ENCODE measurements around the gene MGAT4A. TPM values are rescaled to one million over a fixed set of nuclear protein-coding genes. Genes with fewer than 3 reads are reported as not detected.

The MGAT4A gene
- total and polyA plus RNA-seq, 9 of the 15 experiments (the other 6 are each of a cell fraction or from before 2014, with no cell fraction given), result 0.03 to 0.53 (median 0.18) TPM; not detected in 2

GRCh38 chr2:98711506-98711905 is 19.4 kb downstream of the MGAT4A start:
- ChIA-PET POLR2A (interaction anchor here (0.9 to 1.2 kb wide), 2 partner anchors 24 to 484 kb away, joined by 3 read pairs; no protein-coding TSS in a partner anchor), CTCF (ENCODE audit: low intra/inter-chr PET ratio) (no interaction called here)
- no peaks in the 10 kb centered on the region for H3K79me2 ChIP-seq (ENCODE audit: control insufficient read depth, insufficient read depth, low read length)
- H3K4me2 ChIP-seq (ENCODE audit: insufficient read depth, low read length), result no peak overlapping the region
- WGBS (ENCODE audit: insufficient coverage, low coverage, missing lambda C conversion rate), result 0% methylated on average over 3 of the region's 3 CpGs
- no peaks in the 10 kb centered on the region for H4K20me1 ChIP-seq (replicated peaks; ENCODE audit: control insufficient read depth, insufficient read depth, low read length)
- ATAC-seq (no peak), FAIRE-seq (no peak), DNase-seq (ENCODE audit: extremely low read depth in 1 of 4, low spot score in 3 of 4) (no peak)
- H3K27me3 ChIP-seq (ENCODE audit: control insufficient read depth in 2 of 2, insufficient read depth in 2 of 2, low read length in 2 of 2), result peaks cover 10 to 16% of the 10 kb centered on the region in 2 experiments; a peak in 3 of 5 replicates
- intact Hi-C loops (cut with micrococcal nuclease) (no loop called here), in situ Hi-C loops (cut with MboI) (no loop called here)
- BruUV-seq (replicated peaks), result no TSS peak
- H3K27ac ChIP-seq (ENCODE audit: extremely low read depth, low read depth, low read length), result no peak overlapping the region; the same call in 2 of the 3 replicates
- no peak overlapping the region for H3K4me3 ChIP-seq
- no peaks in the 10 kb centered on the region for H3K36me3 ChIP-seq (ENCODE audit: control insufficient read depth, insufficient read depth, low read length)
- no peak overlapping the region for H3K9ac ChIP-seq (ENCODE audit: insufficient read depth in 1 of 2, low read depth in 2 of 2, low read length in 2 of 2)
- H3K9me3 ChIP-seq (replicated peaks; ENCODE audit: control insufficient read depth, insufficient read depth, low read depth, low read length), result no peaks in the 10 kb centered on the region
- no peaks in the 10 kb centered on the region for H3K9me1 ChIP-seq (ENCODE audit: control insufficient read depth, insufficient read depth, low read length)
- no peak overlapping the region for H2AFZ ChIP-seq (ENCODE audit: low read depth, low read length)
- H3K4me1 ChIP-seq (replicated peaks in 1 of 2; ENCODE audit: control insufficient read depth in 2 of 2, insufficient read depth in 2 of 2, low read length in 2 of 2), result no peaks in the 10 kb centered on the region; a peak in 1 of 5 replicates
- TF ChIP-seq MEF2D (tag; conservative IDR thresholded peaks at IDR 0.05; ENCODE audit: low read depth) (no peak), BDP1 (IDR thresholded peaks at IDR 0.05; ENCODE audit: insufficient read depth, insufficient read length) (no peak), ELK1 (CRISPR knock-in tag; IDR thresholded peaks at IDR 0.05) (no peak), FOXM1 (IDR thresholded peaks at IDR 0.05; ENCODE audit: low read depth) (no peak), FOXM1 (CRISPR knock-in tag; IDR thresholded peaks at IDR 0.05; ENCODE audit: low read depth) (no peak), KAT7 (CRISPR knock-in tag; IDR thresholded peaks at IDR 0.05; ENCODE audit: borderline replicate concordance) (no peak), NCOA6 (IDR thresholded peaks at IDR 0.05) (no peak), ZNF140 (CRISPR knock-in tag; IDR thresholded peaks at IDR 0.05) (no peak), ZNF695 (CRISPR knock-in tag; IDR thresholded peaks at IDR 0.05) (no peak), NR2F6 (CRISPR knock-in tag; IDR thresholded peaks at IDR 0.05) (no peak)

All from K562 (cell line).